Stimulated activated CD4-positive, alpha-beta T cell treated with anti-CD3 and anti-CD28 coated beads, Interleukin-2, amount 100 ng/mL, for 24 hours (primary cell): ENCODE data around the gene OMP.
"Not testable (repeated sequence)": the region's sequence is repeated elsewhere in the genome, so short reads cannot be mapped to it uniquely, and the experiment has no call there.

ENCODE experiments used
- DNase-seq, 2 donors: peaks; one replicate each; pipeline ENCODE4 v3.0.0-alpha.2; 2020

The OMP gene, protein sequence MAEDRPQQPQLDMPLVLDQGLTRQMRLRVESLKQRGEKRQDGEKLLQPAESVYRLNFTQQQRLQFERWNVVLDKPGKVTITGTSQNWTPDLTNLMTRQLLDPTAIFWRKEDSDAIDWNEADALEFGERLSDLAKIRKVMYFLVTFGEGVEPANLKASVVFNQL

DNA sequence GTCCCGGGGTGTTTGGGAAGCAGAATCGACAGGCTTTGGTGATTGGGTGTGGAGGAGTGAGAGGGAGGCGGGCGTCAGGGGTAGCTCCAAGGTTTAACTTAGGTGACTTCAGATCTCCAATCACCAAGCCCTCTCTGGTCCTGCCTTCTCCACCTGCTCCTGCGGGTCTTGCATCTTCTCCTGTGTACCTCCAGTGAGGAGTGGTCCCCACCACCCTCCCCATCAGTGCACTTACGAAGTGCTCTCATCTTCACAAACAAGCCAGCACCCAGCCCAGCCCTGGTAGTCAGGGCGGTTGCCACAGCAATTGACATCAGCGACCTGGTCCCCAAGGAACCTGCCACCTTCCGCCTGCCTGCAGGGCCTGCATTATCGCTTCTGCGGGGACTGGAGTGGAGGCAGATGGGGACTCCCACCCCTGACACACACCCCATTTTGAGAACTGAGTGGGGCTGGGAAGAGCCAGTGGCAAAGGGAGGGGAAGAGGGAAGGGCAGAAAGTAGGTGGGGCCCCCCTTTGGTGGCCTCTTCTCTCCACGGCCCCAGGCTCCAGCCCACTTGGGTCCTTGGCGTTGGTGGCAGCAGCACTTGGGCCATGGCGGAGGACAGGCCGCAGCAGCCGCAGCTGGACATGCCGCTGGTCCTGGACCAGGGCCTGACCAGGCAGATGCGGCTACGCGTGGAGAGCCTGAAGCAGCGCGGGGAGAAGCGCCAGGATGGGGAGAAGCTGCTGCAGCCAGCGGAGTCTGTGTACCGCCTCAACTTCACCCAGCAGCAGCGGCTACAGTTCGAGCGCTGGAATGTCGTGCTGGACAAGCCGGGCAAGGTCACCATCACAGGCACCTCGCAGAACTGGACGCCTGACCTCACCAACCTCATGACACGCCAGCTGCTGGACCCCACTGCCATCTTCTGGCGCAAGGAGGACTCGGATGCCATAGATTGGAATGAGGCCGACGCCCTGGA, at the start of gene OMP:
OMP (plus strand) TSS at position 595 of the 965 bp plus-strand sequence; CDS start at position 595, 0 bp downstream.
- DNase-seq: no peak

DNA sequence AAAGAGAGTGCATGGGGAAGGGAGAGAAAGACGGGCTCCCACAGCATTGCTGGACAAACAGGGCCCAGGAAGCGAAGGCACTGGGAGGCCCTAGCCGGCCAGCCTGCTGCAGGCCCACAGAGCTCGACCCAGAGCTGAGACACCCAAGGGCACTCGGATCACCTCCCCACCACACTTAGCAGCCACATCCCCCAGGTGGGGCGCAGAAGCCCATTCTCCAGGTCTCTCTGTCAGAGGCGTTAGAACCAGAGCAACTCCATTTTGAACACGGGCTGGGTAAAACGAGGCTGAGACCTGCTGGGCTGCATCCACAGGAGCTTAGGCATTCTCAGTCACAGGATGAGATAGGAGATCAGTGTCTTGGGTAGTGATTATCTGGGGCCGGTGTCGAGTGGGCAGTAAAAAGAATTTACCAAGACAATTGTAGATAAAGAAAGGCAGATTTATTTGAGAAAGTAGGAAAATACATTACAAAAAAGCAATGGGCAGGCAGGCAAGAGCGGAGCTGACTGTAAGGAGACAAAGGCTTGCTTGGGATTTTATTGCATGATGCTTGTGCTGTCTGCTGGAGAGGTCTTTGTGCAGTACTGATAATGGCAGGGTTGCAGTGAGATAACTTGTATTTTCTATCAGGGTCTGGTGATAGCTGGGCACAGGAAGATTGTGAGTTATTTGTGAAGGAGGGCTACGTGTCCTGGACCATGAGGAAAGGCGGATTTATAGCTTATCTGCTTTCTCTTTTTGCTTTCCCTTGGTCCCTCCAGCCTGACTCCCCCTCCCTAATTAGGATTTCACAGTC, 49.2 kb upstream of the OMP start:
- no peak for DNase-seq

DNA sequence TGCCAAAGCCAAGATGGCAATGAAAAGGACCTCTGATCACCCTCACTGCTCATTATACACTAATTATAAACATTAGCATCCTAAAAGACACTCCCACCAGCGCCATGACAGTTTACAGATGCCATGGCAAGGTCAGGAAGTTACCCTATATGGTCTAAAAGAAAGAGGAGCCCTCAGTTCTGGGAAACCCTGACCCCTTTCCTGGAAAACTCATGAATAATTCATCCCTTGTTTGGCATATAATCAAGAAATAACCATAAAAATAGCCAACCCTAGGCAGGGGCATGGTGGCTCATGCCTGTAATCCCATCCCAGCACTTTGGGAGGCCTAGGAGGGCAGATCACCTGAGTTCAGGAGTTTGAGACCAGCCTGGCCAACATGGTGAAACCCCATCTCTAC, 48.6 kb upstream of the OMP start:
- no peak for DNase-seq

DNA sequence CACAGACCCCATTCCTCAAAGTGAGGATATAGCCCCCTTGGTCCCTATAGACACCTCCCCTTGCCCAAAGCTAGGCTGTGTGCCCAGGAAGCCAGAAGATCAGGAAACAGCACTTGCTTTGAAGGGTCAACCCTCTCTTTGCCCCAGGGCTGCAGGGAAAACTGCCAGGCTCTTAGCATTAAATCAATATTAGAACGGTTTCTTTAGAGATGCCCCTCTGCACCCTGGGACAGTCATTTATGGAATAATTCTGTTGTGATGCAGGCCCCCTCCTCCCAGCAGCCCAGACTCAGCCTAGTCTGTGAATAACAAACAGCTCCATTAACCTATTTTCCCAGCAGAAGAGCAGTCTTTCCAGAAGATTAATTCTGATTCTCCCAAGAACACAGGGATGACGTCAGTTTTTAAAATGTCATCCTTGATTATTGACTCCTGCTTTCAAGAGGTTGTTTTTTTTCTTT, 47.5 kb upstream of the OMP start:
- no peak for DNase-seq

DNA sequence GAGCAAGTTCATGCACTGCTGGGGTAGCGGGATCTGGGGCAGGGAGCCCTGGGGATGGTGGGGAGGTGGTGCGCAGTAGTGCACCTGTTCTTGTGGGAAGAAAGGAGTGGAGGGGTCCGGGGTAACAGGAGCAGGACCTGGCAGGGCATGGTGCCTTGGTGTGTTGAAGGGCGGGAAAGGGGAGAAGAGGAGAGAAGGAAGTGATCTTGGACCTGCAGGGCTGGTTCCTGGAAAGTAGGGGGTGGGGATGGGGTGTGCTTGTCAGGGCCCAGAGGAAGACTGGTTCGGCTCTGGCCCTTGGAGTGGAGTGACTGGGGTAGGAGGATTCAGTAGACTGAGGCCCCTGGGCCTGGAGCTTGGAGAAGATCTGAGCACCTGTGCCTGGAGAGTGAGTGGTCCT, 46.7 kb upstream of the OMP start:
- no peak for DNase-seq

DNA sequence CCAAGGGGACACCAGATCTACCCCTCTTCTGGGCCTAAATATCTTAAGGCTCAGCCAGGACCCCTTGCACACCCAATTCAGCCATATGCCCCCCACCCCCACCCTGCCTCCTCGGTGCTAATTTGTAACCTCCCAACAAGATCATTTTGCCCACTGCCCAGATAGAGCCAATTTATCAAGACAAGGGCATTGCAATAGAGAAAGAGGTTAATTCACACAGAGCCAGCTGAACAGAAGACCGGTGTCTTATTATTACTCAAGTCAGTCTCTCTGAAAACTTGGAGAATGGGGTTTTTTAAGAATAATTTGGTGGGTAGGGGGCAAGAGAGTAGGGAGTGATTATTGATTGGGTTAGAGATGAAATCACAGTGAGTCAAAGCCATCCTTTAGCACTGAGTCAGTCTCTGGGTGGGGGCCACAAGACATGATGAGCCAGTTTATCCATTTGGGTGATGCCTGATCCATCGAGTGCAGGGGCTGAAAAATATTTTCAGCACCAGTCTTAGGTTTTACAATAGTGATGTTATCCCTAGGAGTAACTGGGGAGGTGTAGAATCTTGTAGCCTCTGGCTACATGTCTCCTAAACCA, 45.7 kb upstream of the OMP start:
- no peak for DNase-seq

DNA sequence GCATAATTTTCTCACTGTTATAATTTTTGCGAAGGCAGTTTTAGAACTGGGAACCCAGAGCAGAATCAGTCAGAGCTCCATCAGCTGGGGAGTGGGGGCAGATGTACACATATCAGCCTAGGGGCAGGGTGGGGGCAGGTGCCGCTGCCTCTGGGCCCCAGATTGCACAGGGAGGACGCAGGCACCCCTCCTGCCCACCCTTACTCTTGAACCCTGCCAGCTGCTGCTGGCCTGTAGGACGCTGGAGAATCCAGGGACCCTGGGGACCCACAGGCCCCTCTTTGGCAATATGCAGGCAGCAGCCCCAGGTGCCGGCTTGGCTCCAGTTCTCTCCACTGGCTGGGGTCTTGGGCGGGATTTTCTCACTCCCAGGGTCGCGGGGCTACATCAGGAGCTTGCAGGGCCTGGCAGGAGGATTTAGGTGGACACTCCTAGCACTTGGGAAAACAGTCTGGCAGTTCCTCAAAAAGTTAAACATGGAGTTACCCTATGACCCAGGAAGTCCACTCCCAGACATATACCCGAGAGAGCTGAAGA, 44.6 kb upstream of the OMP start:
- DNase-seq: no peak

DNA sequence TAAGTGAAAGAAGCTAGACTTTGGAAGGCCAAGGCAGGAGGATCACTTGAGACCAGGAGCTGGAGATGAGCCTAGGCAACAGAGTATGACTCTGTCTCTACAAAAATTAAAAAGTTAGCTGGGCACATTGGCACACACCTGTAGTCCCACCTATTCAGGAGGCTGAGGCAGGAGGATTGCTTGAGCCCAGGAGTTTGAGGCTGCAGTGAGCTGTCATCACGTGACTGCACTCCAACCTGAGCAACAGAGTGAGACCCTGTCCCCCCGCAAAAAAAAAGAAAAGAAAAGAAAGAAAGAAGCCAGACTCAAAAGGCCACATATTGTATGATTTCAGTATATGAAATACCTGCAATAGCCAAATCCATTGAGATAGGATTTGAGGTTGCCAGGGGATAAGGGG, 43.7 kb upstream of the OMP start:
- DNase-seq: no peak

DNA sequence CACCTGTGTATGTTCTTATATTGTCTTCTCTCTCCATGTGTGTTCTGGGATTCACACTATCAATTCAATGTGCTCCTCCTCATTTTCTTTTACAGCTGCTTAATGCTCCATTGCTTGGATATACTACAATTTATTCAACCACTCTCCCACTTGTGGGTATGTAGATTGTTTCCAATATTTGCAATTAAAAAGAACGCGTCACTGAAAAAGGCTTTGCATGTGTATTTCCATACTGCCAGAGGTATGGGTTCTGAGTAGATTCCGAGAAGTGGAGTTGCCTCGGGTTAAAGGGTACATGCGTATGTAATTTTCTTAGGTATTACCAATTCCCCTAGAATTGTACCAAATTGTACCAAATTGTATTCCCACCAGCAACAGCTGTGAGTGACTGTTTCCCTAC, 42.8 kb upstream of the OMP start:
- no peak for DNase-seq

DNA sequence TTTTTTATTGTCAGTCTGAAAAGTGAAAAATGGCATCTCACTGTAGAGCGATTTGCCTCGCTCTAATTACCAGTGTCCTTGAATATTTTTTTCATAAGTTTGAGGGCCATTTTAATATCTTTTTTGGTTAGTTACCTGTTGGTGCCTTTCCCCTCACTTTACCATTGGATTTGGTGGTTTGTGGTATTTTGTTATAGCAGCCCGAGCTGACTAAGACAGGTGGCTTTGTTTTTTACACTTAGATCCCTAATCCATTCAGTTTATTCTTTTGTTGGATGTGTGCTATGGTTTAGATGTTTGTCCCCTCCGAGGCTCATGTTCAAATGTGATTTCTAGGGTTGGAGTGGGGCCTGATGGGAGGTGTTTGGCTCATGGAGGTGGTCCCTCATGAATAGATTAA, 42.4 kb upstream of the OMP start:
- DNase-seq: no peak

DNA sequence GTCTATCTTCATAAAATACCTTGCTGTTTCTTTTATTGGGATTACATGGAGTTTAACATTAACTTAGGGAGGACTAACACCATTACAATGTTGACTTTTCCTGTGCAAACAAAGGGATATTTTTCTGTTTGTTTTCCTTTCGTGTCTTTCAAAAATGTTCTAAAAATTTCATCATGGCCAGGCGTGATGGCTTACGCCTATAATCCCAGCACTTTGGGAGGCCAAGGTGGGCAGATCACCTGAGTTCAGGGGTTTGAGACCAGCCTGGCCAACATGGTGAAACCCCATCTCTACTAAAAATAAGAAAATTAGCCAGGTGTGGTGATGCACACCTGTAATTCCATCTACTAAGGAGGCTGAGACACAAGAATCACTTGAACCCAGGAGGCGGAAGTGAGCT, 41.4 kb upstream of the OMP start:
- not testable (repeated sequence) for DNase-seq

DNA sequence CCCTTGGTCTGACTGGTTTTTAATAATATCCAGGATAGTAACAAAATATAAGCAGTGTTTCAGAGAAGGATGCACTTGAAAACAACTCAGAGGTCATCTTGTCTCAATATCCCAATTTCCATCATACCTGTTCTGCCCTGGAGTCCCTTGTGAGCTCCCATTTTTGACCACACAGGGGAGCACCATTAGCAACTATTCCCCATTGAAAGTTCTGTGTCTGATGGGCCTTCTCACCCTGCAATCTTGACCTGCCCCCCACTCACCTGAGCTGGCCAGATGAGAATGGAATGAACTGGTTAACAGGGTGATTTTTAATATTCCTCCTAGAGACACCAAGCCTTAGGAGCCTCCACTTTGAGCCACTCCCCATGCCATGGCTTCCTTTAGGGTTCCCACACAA, 39.7 kb upstream of the OMP start:
- DNase-seq: no peak

DNA sequence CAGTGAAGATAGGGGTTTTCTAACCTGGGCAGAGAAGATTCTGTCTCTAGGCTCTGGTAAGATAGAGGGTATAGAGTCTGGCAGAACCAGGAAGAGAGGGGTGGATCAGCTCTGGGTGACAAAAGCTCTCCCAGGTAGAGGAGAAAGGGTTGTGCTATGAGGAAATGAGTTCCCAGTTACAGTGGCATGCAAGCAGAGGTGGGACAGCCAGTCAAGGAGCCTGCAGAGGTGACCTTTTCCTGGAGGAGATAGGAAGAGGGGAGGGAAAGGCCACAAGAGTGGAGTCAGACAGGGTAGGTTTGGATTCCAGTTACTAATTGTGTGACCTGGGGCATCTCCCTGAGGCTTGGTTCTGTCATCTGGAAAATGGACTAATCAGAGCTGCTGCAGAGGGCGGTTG, 39.2 kb upstream of the OMP start:
- DNase-seq: no peak

DNA sequence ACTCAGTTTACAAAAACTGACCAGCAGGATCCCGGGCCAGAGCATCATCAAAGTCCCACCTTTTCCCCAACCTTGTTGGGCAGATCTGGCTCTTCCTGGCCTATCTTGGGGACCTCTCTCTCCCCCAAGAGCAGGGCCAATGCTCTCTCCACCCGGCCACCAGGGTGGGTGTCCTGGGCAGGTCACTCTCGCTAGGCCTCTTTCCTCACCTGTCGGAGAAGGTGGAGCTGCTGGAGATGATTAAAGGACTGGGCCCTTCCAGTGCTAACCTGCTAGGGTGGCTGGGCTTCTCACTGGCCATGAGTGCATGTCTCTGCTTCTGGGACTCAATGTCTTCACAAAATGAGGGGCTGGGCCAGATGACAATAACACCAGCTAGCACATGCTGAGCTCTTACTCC, 38.8 kb upstream of the OMP start:
- DNase-seq: no peak

DNA sequence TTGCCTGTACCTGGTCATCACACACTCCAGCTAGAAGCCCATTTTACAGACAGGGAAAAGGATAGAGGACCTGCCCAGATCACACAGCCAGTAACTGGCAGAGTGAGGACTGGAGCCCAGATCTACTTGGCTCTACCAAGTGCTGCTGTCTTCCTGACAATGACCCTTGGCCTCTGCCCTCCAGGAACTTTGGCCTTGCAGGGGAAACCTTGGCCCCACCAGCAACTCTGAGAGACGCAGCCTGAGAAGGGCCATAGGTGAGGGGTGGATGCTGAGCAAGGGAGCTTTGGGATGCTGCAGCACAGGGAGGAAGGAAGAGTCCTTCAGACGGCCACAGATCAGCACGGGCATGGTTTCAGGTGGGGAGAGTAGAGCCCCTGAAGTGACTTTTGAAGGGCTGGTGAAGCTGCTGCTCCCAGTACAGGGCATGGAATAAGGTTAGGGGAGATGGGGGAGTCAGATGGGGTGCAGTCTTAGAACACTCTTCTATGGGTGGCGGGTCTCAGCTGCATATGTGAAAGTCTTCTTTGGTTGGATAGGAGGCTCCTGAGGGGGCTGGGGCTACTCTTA, 37.9 kb upstream of the OMP start:
- DNase-seq: no peak

DNA sequence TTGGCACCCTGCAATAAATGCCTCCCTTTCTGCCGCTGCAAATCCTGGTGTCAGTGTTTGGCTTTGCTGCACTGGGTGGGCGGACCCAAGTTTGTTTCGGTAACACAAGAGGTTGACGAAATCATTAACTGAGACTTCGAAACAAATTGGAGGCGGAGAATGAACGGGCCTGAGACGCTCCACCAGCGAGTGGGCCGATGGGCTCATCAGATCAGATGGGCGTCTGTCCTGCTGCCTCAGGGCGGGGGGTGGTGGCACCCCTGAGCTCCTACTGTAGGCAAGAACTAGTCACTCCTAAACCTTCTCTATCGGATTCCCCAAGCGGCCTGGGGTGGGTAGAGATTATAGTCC, 36.8 kb upstream of the OMP start:
- DNase-seq: peak in 1 of 2 donors; percentile 29

DNA sequence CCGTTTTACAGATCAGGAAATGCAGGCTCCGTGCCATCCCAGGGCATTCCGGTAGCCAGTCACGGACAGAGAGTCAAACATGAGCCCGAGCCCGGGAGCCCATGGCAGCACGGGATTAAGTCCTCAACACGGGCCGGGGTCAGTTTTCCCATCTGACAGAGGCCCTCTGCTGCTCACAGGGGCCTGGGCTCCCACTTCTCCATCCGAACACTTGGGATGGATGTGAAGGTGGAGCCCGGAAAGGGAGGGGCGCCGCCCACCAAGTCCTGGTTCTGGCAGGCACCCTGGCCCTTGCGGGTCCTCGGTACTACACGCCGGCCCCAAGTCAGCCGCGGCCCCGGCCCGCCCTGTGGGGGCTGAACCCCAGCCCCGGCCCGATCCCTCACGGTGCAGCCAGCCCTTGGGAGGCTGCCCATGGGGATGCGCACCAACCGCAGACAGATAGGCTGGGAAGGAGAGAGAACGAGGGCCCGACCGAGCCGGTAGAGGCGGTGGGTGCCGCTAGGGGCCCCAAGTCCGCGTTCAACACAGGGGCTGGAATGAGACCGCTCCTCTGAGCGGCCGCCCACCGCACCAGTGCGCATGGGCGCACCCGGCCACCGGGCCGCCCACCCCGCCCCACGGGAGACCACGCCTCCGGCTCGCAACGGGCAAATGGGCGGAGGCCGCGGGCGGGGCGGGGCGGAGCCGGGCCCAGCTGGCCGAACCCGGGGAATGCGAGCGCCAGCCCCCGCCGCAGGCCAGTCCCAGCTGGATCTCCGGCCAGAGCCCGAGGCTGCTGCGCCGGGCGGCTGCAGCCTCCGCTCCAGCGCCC, 36.2 kb upstream of the OMP start, which contains the start of gene CAPN5:
CAPN5 (plus strand) TSS at position 743 of the 814 bp plus-strand sequence. CDS start 17,916 bp downstream, outside the sequence.
- peak; percentile 87 to 92 for DNase-seq

DNA sequence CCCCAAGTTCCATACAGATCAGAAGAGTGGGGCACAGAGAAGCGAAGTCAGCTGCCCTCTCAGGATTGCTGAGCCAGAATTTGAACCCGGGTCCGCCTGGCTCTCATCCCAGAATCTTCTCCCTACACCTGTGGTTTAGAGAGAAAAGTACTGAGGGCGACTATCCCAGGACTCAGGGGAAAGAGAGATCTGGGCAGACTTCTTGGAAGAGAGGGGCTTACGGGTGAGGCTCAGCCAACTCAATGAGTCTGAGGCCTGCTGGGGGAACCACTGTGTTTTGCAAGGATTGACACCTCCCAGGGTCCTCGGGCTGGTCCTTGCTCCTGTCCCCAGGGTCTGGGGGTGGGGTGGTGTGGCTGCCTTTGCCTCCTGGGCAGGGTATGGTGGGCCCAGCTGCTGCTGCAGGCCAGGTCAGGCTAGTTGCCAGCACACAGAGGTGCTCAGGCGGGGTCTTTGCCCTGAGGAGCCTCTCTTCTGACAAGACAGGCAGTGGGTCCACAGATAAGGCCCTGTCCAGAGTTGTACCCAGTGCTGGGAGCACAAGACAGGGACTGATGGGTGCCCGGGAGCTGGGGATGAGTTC, 34.7 kb upstream of the OMP start:
- no peak for DNase-seq

DNA sequence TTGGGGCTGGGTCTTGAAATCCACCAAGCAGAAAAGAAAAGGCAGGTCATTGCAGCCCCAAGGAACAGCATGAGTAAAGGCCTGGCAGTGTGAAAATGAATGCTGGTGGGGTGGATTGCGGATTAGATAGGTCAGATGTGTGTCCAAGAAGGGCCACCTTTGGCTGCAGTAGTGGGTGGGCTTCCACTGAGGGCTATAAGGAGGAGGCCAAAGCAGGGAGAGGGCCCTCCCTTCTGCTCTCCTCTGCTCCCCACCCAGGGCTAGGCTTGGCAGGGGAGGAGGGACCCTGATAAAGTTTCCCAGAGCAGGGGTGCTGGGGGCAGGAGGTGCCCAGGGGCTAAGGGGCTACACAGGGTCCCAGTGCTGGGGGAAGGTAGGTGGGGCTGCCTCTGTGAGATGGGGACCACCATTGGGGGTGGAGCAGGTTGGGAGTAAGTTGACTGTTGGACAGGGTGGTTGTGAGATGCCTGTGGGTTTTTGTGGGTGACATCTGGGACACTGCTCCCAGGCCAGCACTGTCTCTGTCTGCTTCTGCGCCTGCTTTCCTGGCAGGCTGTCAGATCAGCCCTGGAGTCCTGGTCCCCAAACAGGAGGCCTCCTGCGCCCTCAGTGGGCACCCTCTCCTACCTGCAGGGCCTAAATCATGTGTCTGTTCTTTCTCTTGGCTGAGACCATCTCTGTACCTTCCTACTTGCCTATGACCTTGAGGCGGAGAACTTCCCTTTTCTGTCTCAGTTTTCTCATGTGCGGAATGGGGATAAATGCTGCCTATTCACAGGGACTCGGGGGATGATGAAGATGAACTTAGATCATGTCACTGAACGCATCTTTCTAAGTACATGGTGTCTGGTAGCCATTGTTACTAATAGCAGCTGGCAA, 33.9 kb upstream of the OMP start:
- no peak for DNase-seq

DNA sequence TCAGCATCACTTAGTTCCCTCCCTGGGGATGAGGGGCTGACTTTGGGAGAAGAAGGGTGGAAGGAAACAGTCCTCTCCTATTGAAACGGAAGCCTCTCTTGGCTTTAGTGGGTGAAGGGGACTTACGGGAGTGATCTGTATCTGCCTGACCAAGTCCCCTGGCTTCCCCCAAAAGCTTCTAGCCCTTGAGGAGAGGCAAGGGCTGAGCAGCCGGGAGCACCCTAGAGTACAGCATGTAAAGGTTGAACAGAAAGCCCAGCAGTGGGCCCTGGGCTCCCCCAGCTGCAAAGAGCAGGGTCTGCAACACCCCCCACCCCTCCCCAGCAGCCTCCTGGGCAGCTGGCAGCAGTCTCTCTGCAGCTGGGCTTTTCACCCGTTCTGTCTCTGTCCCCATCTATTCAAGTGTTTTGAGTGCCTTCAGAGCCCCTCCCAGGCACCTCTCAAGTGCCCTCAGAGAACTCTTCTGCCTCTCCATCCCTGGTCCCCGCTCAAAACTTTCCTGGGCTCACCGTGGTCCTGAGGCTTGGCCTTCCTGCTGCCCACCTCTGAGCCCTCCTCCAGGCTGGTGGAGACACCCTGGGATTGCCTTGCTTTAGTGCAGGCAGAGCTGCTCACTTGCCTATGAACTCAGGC, 33.2 kb upstream of the OMP start:
- no peak for DNase-seq
